ENCODE measurements around the gene KIAA2012.
"Not testable (repeated sequence)": the region's sequence is repeated elsewhere in the genome, so short reads cannot be mapped to it uniquely, and the experiment has no call there.

Gene KIAA2012

DNA sequence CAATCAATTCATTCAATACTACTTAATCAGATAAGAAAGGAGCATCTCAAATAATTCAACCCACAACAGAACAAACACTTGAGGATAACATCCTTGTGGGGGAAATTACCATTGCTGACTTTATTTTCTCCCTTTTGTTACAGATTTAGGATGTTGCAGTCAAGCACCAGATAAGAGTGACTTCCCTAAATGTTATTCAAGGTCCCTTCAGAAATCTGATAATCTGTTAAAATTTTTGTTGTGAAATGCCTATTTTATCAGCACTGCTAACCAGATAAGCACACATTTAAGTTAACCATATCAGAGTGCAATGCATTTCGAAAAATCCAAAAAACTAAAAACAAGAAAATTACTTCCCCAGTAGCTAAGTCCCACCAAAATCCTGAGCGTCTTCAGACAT lies 131.8 kb downstream of the KIAA2012 start:
- FAIRE-seq = no peak

DNA sequence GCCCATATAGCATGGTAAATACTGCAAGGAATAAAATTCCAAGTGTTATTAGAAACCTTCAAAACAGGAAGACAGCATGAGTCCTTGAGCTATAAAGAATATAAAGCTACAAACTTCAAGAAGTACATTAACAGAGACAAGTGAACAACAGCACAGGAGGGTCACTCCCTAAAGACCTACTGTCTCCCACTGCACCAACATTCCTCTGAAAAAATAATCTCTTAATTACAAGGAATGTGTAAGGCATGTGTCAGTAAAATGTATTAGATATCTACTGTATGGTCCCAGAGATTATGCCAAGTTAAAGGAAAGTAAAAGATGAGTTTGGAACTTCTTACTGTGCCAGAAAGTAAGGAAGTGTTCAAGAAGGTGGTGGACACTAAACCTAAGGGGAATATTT lies 135.5 kb downstream of the KIAA2012 start:
- no peak for FAIRE-seq

DNA sequence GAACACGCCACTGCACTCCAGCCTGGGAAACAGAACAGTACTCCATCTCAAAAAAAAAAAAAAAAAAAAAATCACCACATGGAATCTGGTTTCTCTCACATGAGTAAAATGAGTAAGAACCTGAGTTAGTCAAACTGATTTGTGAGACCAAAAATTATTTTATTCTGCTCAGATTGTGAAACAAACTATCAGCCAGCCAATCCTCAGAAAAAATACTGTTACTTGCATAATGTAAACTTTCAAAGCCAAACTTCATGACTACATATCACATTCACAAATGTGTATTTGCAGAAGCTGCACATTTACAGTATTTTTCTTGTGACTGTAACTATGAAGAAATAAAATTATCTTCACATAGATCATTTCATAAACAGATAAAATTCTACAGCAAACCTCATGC lies 142.1 kb downstream of the KIAA2012 start:
- FAIRE-seq = no peak

DNA sequence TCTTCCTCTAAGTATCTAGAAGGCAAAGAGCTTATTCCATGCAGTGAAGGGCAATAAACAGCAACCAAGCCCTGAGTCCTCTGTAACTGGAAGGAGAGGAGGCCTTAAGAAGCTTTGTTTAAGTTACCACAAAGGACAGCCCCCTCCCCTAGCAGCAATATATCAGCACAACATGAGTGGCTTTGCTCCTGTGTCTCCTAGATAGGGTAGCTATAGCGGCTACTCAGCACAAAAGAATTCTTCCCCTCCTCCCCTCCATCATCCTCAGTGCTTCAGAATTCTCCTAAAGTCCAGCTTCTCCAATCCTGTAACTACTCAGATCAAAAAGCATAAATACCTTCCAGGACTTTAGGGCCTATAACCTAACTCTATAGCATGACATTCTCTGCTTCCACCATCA lies 148.8 kb downstream of the KIAA2012 start:
- no peak for FAIRE-seq

DNA sequence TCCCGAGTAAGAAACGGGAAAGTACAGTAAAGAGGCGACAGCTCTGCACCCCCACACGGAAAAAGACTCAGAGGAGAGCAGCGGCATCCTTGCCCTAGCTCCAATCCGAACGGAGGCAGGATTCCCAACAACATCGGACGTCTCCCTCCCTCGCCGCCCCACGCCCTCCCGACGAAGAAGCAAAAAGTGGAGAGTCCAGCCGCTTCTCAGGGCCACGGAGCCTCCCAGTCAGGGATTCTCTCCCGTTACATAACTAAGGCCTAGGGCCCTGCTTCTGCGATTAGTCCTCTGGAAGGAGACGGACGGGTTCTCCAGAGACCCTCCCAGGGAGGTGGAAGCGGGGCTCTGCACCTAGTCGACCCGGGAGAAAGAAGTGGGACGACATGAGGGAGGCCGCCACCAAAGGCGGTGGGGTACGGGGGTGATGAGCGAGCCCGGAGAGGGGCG lies 164.8 kb downstream of the KIAA2012 start:
- no peak for FAIRE-seq

DNA sequence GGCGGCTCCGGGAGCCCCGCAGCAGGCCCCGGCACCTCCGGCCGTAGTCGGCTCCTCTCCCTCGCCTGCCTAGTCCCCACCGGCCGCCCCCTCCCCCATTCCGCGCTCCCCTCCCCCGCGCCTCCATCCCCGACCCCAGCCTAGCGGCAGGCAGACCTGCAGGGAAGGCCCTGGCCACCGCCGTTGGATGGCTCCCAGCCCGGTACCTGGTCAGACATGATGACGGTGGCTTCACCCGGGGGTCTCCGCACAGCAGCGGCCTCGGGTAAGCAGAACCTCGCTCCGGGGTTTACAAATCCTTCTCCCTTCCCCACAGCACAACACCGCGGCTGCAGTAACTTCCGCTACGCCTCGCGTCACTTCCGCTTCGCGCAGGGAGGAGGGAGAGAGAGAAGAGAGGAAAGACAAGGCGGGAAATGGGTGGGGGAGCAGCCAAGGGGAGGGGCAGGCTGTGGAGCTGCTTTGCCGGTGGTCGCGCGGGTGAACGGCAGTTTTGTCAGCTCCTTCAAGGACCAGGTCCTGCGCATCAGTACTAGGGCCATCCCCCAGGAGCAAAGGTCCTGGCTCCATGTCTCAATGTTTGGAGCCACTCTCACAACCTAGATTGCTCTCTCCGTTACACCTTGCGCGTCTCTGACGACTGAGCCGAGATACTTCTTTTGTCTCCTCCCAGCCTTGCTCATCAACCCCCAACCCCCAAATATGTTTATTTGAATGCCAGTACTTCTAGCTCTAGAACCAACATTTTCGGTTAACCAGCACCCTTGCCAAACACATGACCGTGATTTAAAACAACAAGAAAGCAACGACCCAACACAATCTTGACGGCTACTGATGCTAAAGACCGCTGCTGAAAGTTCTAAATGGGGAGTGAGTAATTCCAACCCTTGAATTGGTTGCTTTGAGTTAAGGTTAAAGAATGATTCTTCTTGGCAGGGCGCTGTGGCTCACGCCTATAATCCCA lies 165.5 kb downstream of the KIAA2012 start, which contains the start of gene SUMO1:
TSS of gene SUMO1 (minus strand) at position 364 of the 964 bp plus-strand sequence. CDS start at position 218, 146 bp downstream.
- no peak for FAIRE-seq

DNA sequence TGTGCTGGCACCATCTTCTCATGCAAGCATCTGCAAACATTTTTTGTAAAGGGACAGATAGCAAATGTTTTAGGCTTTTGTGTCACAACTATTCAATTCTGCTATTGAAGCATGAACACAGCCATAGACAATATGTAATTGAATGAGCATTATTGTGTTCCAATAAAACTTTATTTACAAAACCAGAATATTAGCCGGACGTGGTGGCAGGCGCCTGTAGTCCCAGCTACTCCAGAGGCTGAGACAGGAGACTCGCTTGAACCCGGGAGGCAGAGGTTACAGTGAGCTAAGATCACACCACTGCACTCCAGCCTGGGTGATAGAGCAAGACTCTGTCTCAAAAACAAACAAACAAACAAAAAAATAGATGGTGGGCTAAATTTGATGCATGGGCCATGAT lies 174.7 kb downstream of the KIAA2012 start:
- not testable (repeated sequence) for FAIRE-seq

DNA sequence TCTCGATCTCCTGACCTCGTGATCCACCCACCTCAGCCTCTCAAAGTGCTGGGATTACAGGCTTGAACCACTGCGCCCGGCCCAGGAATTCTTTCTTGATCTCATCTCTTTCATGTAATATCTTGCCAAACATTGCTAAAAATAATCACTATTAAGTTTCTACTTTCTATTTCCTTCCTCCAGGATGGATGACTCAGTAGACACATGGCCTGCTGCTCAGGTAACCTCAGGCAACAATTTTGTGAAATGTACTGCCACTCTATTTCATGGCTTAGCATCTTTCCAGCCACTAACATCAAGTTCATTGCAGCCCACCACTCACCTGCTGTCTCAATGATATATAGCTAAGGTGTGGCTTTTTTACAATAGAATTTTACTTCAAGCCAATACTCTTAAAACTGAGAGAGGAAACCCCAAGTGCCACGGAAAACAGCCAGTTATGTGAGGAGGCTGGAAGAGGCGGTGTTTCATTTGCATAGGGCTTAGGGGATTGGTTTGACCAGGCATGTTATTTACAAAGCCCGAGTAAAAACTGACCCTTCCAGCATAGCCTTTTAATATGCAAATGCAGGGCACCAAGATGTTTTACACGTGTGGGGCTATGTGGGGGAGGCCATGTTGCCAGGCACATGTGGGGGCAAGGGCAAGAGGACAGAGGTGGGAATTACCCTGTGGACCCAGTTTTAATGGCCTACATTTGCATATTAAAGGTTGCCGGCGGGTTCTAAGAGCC lies 176.6 kb downstream of the KIAA2012 start:
- FAIRE-seq = no peak

DNA sequence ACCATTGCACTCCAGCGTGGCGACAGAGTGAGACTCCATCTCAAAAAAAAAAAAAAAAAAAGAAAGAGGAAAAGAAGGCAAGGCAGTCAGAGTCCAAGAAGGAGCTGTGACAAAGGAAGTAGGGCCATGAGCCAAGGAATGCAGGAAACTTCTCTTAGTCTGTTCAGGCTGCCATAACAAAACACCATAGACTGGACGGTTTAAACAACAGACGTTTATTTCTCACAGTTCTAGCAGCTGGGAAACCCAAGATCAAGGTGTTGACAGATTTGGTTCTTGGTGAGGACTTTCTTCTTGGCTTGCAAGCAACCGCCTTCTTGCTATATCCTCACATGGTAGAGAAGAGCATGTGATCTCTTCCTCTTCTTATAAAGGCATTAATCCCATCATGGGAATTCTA lies 178.4 kb downstream of the KIAA2012 start:
- no peak for FAIRE-seq

Measured in TTC549 (cell line).